GM12872 (cell line): ENCODE data around the gene RAB18.

Experiments
- TF ChIP-seq, protein P1 (sequence below): IDR thresholded peaks from 3 replicates; pipeline ENCODE4 v1.5.1; 2011; ENCODE audit warnings: low read depth, mild to moderate bottlenecking, low read length, moderate library complexity; ENCODE audit not compliant: insufficient read depth

RAB18 gene

DNA sequence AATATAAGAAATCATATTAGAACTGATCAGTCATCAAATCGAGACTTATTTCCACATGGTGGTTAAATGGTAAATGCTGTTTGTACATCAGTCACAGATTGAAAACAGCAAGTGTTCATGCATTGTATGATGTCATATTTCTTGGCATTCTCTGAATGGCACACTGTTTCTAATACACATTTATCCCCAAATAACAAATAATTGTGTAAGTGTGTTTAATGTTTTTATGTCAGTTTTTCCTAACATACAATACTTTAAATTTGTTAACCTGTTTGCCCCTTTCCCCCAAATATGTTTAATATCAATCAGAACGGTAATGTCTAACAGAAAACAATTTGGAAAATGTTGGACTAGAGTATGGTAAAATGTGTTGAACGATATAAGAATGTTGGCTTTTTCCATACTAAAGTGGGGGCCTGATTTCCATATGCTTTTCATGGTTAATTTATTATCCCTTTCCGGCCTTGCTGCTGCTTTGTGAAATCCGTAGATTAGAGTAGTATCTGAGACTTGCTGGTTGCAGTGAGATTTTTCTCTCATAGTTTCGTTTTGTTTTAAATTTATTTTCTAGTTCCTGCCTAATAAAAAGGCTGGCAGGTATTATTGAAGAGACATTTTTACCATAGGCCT, 23.7 kb downstream of the RAB18 start:
- TF ChIP-seq, protein P1, sequence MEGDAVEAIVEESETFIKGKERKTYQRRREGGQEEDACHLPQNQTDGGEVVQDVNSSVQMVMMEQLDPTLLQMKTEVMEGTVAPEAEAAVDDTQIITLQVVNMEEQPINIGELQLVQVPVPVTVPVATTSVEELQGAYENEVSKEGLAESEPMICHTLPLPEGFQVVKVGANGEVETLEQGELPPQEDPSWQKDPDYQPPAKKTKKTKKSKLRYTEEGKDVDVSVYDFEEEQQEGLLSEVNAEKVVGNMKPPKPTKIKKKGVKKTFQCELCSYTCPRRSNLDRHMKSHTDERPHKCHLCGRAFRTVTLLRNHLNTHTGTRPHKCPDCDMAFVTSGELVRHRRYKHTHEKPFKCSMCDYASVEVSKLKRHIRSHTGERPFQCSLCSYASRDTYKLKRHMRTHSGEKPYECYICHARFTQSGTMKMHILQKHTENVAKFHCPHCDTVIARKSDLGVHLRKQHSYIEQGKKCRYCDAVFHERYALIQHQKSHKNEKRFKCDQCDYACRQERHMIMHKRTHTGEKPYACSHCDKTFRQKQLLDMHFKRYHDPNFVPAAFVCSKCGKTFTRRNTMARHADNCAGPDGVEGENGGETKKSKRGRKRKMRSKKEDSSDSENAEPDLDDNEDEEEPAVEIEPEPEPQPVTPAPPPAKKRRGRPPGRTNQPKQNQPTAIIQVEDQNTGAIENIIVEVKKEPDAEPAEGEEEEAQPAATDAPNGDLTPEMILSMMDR, result no peak

- TF ChIP-seq, protein P1, result no peak
Measured at GRCh38 chr10:27529010-27529783, 25.1 kb downstream of the RAB18 start.

DNA sequence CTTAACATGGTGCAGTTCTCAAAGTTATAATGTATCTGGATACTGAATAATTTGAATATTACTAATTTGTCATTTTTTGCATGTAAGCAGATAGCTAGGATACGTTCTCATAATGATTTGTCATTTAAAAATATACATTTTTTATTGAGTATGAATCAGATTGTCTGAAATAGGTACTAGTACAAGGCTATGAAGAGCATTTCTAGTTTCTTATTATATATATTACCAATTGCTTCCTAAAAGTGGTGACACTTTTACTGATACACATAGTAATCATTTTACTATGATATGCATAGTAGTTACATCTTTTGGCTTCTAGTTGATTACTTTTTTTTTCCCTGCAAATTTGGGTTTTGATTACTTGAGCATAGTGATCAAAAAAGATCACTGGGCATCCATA, 26.4 kb downstream of the RAB18 start:
- TF ChIP-seq, protein P1, result no peak

GRCh38 chr10:27531336-27531847, 27.3 kb downstream of the RAB18 start:
- TF ChIP-seq, protein P1, result no peak

DNA sequence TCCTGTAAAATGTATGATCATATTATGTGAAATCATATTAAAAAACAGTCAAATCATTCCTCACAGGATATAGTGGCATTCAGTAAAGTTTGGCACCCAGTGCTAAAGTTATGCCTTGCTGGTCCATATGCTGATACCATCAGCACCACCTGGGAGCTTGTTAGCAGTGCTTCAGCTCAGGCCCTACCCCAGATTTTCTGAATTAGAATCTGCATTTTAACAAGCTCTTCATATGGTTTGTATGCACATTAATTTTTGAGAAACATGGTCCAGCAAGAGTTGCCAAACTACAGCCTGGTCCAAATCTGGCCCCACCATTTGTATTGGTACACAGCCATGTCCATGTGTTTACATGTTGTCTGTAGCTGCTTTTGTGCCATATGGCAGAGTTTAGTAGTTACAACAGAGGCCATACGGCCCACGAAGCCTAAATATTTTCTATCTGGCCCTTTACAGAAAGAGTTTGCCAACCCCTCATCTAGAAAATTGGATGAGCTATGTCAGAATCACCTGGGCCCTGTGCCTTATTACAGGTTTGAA, 30.1 kb downstream of the RAB18 start:
- TF ChIP-seq, protein P1, result no peak

DNA sequence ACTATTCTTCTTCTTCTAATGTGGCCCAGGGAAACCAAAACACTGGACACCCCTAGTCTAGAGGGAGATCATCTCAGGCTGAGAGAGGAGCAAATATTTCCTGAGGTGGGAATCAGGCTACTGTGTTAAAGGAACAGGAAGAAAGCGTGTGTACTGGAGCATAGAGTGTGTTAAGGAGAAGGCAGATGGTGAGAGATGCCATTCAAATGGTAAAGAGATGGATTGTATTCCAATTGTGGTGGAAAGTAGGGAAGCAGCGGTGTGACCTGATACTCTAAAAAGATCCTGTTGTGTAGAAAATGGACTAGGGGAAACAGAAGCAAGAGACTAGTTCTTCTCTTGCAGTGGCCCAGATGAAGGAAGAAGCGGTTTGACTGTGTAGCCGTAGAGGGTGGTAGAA, 31.2 kb downstream of the RAB18 start:
- TF ChIP-seq, protein P1, result no peak

DNA sequence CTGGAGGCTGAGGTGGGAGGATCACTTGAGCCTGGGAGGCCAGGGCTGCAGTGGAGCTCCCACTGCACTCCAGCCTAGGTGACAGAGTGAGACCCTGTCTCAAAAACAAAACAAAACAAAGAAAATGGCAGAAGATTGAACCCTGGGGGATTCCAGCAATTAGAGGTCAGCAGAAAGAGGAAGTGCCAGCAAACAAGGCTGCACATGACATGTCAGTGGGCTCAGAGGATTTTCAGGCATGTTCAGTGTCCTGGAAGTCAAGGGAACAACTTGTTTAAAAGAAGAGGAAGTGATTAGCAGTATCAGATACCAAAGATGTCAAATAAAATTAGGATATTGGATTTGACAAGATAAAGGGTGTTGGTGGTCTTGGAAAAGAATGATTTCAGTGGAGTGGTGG, 32.3 kb downstream of the RAB18 start:
- TF ChIP-seq, protein P1, result no peak
